IMR-90 (cell line): ENCODE measurements around the gene BRAP. TPM values are rescaled to one million over a fixed set of nuclear protein-coding genes. Genes with fewer than 3 reads are reported as not detected.
A peak's percentile ranks its signal among the peaks of the same experiment; 100 is the strongest.

ENCODE experiments used
- ATAC-seq: fragments of 200-7000 bp; cut with Tn5 transposase; 2 replicates; pipeline ENCODE4 v1.9.1; 2020; ENCODE audit warnings: low read depth, mild to moderate bottlenecking, moderate library complexity
- BruUV-seq: library from RNA; stranded (reverse); fragments of 400-500 nt; replicated peaks from 2 replicates; lab custom pipeline; 2021; lab: Mats Ljungman, UMichigan
- CTCF ChIA-PET: fragments of 300-600 bp; formaldehyde crosslinking; extraction: SDS; loops from one replicate; lab custom pipeline; 2021; ENCODE audit warnings: antibody characterized with exemption; lab: Yijun Ruan, JAX
- POLR2A ChIA-PET: fragments of 300-600 bp; sonication (Branson Sonifier 250); formaldehyde crosslinking; loops from one replicate; lab custom pipeline; 2022; ENCODE audit warnings: antibody characterized with exemption; ENCODE audit not compliant: unreplicated experiment; lab: Charles Lee
- DNase-seq: peaks from one replicate; pipeline ENCODE4 v3.0.0; 2013
- H2AFZ ChIP-seq: replicated peaks from 2 replicates; pipeline ENCODE3; 2013; ENCODE audit warnings: low read length, mild to moderate bottlenecking; ENCODE audit not compliant: poor library complexity
- H2AK5ac ChIP-seq: 2 replicates; pipeline ENCODE4 v1.6.1; 2013; ENCODE audit warnings: low read depth, low read length, inconsistent platforms
- H2AK9ac ChIP-seq: replicated peaks from 2 replicates; pipeline ENCODE3; 2013; ENCODE audit warnings: mild to moderate bottlenecking, low read depth, low read length, moderate library complexity; ENCODE audit not compliant: poor library complexity
- H2BK120ac ChIP-seq: 2 replicates; pipeline ENCODE4 v1.6.1; 2013; ENCODE audit warnings: low read depth, low read length, inconsistent platforms
- H2BK15ac ChIP-seq: 3 replicates; pipeline ENCODE4 v1.6.1; 2013; ENCODE audit warnings: low read depth, low read length, inconsistent platforms
- H2BK20ac ChIP-seq: 2 replicates; pipeline ENCODE4 v1.6.1; 2013; ENCODE audit warnings: low read depth, mild to moderate bottlenecking, inconsistent platforms, low read length, moderate library complexity
- H2BK5ac ChIP-seq: 2 replicates; pipeline ENCODE4 v1.6.1; 2013; ENCODE audit warnings: mild to moderate bottlenecking, low read depth, low read length, inconsistent platforms; ENCODE audit not compliant: poor library complexity, severe bottlenecking
- H3K14ac ChIP-seq: replicated peaks from 2 replicates; pipeline ENCODE4 v1.6.1; 2013; ENCODE audit warnings: low read depth, low read length, inconsistent platforms
- H3K18ac ChIP-seq: 2 replicates; pipeline ENCODE4 v1.6.1; 2013; ENCODE audit warnings: low read depth, low read length, control low read depth
- H3K23ac ChIP-seq: 2 replicates; pipeline ENCODE4 v1.6.1; 2013; ENCODE audit warnings: low read depth, low read length, inconsistent platforms
- H3K27ac ChIP-seq: 2 replicates; pipeline ENCODE4 v1.5.1; 2013; ENCODE audit warnings: mild to moderate bottlenecking, control low read depth, low read length; ENCODE audit not compliant: insufficient read depth
- H3K27me3 ChIP-seq: 2 replicates; pipeline ENCODE4 v1.6.1; 2013; ENCODE audit warnings: low read length; ENCODE audit not compliant: control insufficient read depth, insufficient read depth
- H3K36me3 ChIP-seq: 2 replicates; pipeline ENCODE4 v1.6.1; 2013; ENCODE audit warnings: low read length, mixed read lengths; ENCODE audit not compliant: control insufficient read depth, insufficient read depth
- H3K4ac ChIP-seq: 2 replicates; pipeline ENCODE4 v1.6.1; 2013; ENCODE audit warnings: low read depth, low read length, inconsistent platforms
- H3K4me1 ChIP-seq: 2 replicates; pipeline ENCODE4 v1.6.1; 2013; ENCODE audit warnings: low read length, mixed read lengths; ENCODE audit not compliant: control insufficient read depth, insufficient read depth
- H3K4me2 ChIP-seq: 2 replicates; pipeline ENCODE4 v1.6.1; 2013; ENCODE audit warnings: low read depth, mild to moderate bottlenecking, control low read depth, low read length, moderate library complexity
- H3K4me3 ChIP-seq: 2 replicates; pipeline ENCODE4 v1.5.1; 2013; ENCODE audit warnings: low read depth, mild to moderate bottlenecking, control low read depth, low read length, moderate library complexity; ENCODE audit not compliant: insufficient read depth
- H3K56ac ChIP-seq: 2 replicates; pipeline ENCODE4 v1.6.1; 2013; ENCODE audit warnings: low read length, inconsistent platforms; ENCODE audit not compliant: insufficient read depth; ENCODE audit errors: extremely low read depth
- H3K79me1 ChIP-seq, 2 experiments: 2 replicates each; pipeline ENCODE4 v1.6.1; 2013; ENCODE audit warnings: low read length in 2 of 2, inconsistent platforms in 1 of 2, low read depth in 1 of 2
- H3K9ac ChIP-seq: 2 replicates; pipeline ENCODE4 v1.6.1; 2013; ENCODE audit warnings: low read depth, low read length, control low read depth
- H3K9me1 ChIP-seq: 2 replicates; pipeline ENCODE4 v1.6.1; 2013; ENCODE audit warnings: low read length, inconsistent platforms; ENCODE audit not compliant: insufficient read depth
- H3K9me3 ChIP-seq: 2 replicates; pipeline ENCODE4 v1.6.1; 2013; ENCODE audit warnings: low read length; ENCODE audit not compliant: control insufficient read depth, insufficient read depth
- H4K20me1 ChIP-seq: 2 replicates; pipeline ENCODE4 v1.6.1; 2013; ENCODE audit warnings: low read length, inconsistent platforms; ENCODE audit not compliant: insufficient read depth
- H4K5ac ChIP-seq: 2 replicates; pipeline ENCODE4 v1.6.1; 2013; ENCODE audit warnings: mild to moderate bottlenecking, low read depth, low read length, control low read depth
- H4K8ac ChIP-seq, 2 experiments: 2 replicates each; pipeline ENCODE4 v1.6.1; 2013; ENCODE audit warnings: low read depth in 2 of 2, low read length in 2 of 2, control low read depth in 1 of 2, inconsistent platforms in 1 of 2
- H4K91ac ChIP-seq: 2 replicates; pipeline ENCODE4 v1.6.1; 2013; ENCODE audit warnings: low read depth, low read length, inconsistent platforms; ENCODE audit not compliant: insufficient read depth
- BHLHE40 ChIP-seq: fragments of 150-350 bp; IDR thresholded peaks from 2 replicates; pipeline ENCODE4 v1.6.1; 2016; ENCODE audit warnings: mild to moderate bottlenecking, low read depth, low read length
- CEBPB ChIP-seq: IDR thresholded peaks from 2 replicates; pipeline ENCODE4 v1.6.1; 2012; ENCODE audit warnings: low read depth, low read length, improper control_type of control experiment
- CTCF ChIP-seq: conservative IDR thresholded peaks from 2 replicates; pipeline ENCODE4 v1.5.1; 2012; ENCODE audit warnings: mild to moderate bottlenecking, low read depth, low read length, improper control_type of control experiment
- ELK1 ChIP-seq: fragments of 150-350 bp; IDR thresholded peaks from 2 replicates; pipeline ENCODE4 v1.6.1; 2016; ENCODE audit warnings: low read depth, mild to moderate bottlenecking, low read length, moderate library complexity, borderline replicate concordance
- NFE2L2 ChIP-seq: fragments of 150-350 bp; IDR thresholded peaks from 2 replicates; pipeline ENCODE4 v1.6.1; 2016; ENCODE audit warnings: low read depth, mild to moderate bottlenecking, low read length
- RCOR1 ChIP-seq: IDR thresholded peaks from 2 replicates; pipeline ENCODE4 v1.6.1; 2012; ENCODE audit warnings: mild to moderate bottlenecking, low read length, improper control_type of control experiment; ENCODE audit not compliant: insufficient replicate concordance
- SMC3 ChIP-seq: fragments of 150-350 bp; IDR thresholded peaks from 2 replicates; pipeline ENCODE4 v1.6.1; 2016; ENCODE audit warnings: low read depth, mild to moderate bottlenecking, antibody characterized with exemption, low read length, moderate library complexity
- WGBS, 2 experiments: methylation state at CpG; one replicate each; pipeline versions ENCODE4 v1.1.5 to v1.1.7; 2013; ENCODE audit warnings: missing lambda C conversion rate in 2 of 2; ENCODE audit not compliant: insufficient read length in 1 of 2; ENCODE audit errors: extremely low coverage in 2 of 2; 5-methylcytosine and 5-hydroxymethylcytosine counted together
- dilution Hi-C: fragments of 300-500 bp; cut with HindIII; formaldehyde crosslinking; loops from one replicate; pipeline ENCODE4 v1.14.3; 2018; ENCODE audit warnings: low sequenced_read_pairs; ENCODE audit not compliant: unreplicated experiment
- in situ Hi-C: fragments of 300-500 bp; cut with MboI; formaldehyde crosslinking; loops from 3 replicates; pipeline ENCODE4 v1.14.3; 2019; ENCODE audit warnings: low sequenced_read_pairs, inconsistent platforms, mixed read lengths
- intact Hi-C: fragments of 100-400 bp; cut with micrococcal nuclease; formaldehyde crosslinking; loops from 2 replicates; pipeline ENCODE4 v1.10.0; 2022
- polyA plus RNA-seq, 3 experiments: library from polyadenylated mRNA; depleted of rRNA; stranded (reverse); fragments of >200 nt; gene quantifications; 2 replicates each; pipeline ENCODE4 v1.2.3, GENCODE V29; 2012; ENCODE audit warnings: low replicate concordance in 1 of 3
- total RNA-seq: library from RNA; depleted of rRNA; stranded (reverse); fragments of >200 nt; gene quantifications from 2 replicates; pipeline ENCODE4 v1.2.3, GENCODE V29; 2012

BRAP gene
- total and polyA plus RNA-seq, 2 of the 4 experiments (the other 2 are of a cell fraction): 10.3 to 17.2 TPM

GRCh38 chr12:111645433-111645832 is 40.3 kb downstream of the BRAP start:
- no peak overlapping the region for H3K56ac ChIP-seq
- no peak overlapping the region for H2BK5ac ChIP-seq
- H4K5ac ChIP-seq: no peak overlapping the region
- no peak overlapping the region for H3K4me3 ChIP-seq
- no peak overlapping the region for H2AK9ac ChIP-seq
- no peak overlapping the region for H2BK120ac ChIP-seq
- intact Hi-C loops (no loop called here), in situ Hi-C loops (no loop called here), dilution Hi-C loops (no loop called here)
- no peak overlapping the region for H3K18ac ChIP-seq
- H3K4me2 ChIP-seq: no peak overlapping the region
- CTCF ChIA-PET: no interaction called here
- H3K79me1 ChIP-seq: peaks cover 6 to 55% of the 10 kb centered on the region in 2 experiments; a peak in 3 of 4 replicates
- 94% methylated on average over 3 of the region's 5 CpGs; no CpG with 5 or more reads in 1 of the 2 experiments for WGBS, 2 experiments
- H3K27ac ChIP-seq: no peak overlapping the region
- no TSS peak for BruUV-seq
- H2BK20ac ChIP-seq: no peak overlapping the region
- peaks cover 29% of the 10 kb centered on the region for H3K36me3 ChIP-seq
- ATAC-seq: no peak
- POLR2A ChIA-PET: no interaction called here
- no peak overlapping the region for H4K91ac ChIP-seq
- H3K4me1 ChIP-seq: peaks cover 16% of the 10 kb centered on the region
- no peaks in the 10 kb centered on the region for H3K27me3 ChIP-seq
- H2BK15ac ChIP-seq: no peak overlapping the region
- H3K9me1 ChIP-seq: peaks cover 21% of the 10 kb centered on the region
- no peak overlapping the region for H3K9ac ChIP-seq
- no peak overlapping the region for H3K23ac ChIP-seq
- no peak overlapping the region for H2AFZ ChIP-seq
- TF ChIP-seq SMC3: no peak
- no peak for TF ChIP-seq BHLHE40
- no peak for TF ChIP-seq CTCF
- TF ChIP-seq CEBPB: no peak
- no peak for TF ChIP-seq RCOR1
- no peak for TF ChIP-seq NFE2L2
- TF ChIP-seq ELK1: no peak
- no peak overlapping the region for H3K4ac ChIP-seq
- no peak overlapping the region for H3K14ac ChIP-seq
- H4K8ac ChIP-seq: no peak overlapping the region
- no peaks in the 10 kb centered on the region for H3K9me3 ChIP-seq
- H2AK5ac ChIP-seq: no peak overlapping the region
- DNase-seq: peak; percentile 71
- peaks cover 28% of the 10 kb centered on the region; the same call in 1 of the 2 replicates for H4K20me1 ChIP-seq
